C4-2B (cell line): ENCODE measurements around the gene MTFR1L.

Experiments used
- H3K27ac ChIP-seq: fragments of 450-650 bp; 2 replicates; pipeline ENCODE4 v1.5.1; 2017
- ZFX ChIP-seq: fragments of 450-650 bp; IDR thresholded peaks from 2 replicates; pipeline ENCODE4 v1.6.1; 2017
- TF ChIP-seq, protein P1 (sequence below): fragments of 450-650 bp; conservative IDR thresholded peaks from 2 replicates; pipeline ENCODE4 v1.5.1; 2017; ENCODE audit warnings: mild to moderate bottlenecking

The MTFR1L gene

DNA sequence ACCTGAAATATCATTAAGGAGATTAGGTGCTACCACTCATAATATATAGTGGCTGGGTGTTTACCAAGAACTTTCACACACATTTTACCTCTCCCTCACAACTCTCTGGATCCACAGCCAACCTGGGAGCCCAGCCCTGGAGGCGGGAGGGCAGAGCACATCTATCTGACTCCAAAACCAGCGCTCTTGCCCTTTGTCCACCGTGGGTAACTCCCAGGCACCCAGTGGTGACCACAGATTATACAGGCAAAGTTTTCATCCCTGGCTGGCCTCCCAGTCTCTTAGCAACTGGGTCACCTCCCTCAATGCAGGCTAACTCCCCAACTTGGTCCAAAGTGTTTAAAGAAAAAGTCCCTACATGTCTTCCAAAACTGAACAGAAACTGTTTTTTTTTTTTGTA, 53.4 kb downstream of the MTFR1L start:
- TF ChIP-seq, protein P1, sequence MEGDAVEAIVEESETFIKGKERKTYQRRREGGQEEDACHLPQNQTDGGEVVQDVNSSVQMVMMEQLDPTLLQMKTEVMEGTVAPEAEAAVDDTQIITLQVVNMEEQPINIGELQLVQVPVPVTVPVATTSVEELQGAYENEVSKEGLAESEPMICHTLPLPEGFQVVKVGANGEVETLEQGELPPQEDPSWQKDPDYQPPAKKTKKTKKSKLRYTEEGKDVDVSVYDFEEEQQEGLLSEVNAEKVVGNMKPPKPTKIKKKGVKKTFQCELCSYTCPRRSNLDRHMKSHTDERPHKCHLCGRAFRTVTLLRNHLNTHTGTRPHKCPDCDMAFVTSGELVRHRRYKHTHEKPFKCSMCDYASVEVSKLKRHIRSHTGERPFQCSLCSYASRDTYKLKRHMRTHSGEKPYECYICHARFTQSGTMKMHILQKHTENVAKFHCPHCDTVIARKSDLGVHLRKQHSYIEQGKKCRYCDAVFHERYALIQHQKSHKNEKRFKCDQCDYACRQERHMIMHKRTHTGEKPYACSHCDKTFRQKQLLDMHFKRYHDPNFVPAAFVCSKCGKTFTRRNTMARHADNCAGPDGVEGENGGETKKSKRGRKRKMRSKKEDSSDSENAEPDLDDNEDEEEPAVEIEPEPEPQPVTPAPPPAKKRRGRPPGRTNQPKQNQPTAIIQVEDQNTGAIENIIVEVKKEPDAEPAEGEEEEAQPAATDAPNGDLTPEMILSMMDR, result no peak
- no peak for TF ChIP-seq ZFX
- H3K27ac ChIP-seq, result peak overlapping the region; percentile 72; the same call in 1 of the 2 replicates

DNA sequence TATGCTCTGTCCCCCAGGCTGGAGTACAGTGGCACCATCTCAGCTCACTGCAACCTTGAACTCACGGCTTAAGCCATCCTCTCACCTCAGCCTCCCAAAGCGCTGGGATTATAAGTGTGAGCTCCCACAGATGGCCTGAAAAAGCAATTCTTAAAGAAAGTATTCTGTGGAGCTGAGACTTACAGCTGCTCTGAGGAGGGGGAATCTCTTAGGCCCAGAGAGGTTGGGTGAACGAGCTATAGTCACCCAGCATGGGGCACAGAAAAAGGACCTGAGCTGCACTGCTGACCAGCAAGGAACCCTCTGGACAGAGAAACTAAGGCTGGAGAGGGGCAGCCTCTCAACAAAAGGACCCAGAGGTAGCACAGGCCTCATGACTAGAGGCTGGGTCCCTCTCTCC, 54.5 kb downstream of the MTFR1L start:
- no peak for TF ChIP-seq ZFX
- TF ChIP-seq, protein P1, result no peak
- H3K27ac ChIP-seq, result no peak overlapping the region; the same call in 1 of the 2 replicates

DNA sequence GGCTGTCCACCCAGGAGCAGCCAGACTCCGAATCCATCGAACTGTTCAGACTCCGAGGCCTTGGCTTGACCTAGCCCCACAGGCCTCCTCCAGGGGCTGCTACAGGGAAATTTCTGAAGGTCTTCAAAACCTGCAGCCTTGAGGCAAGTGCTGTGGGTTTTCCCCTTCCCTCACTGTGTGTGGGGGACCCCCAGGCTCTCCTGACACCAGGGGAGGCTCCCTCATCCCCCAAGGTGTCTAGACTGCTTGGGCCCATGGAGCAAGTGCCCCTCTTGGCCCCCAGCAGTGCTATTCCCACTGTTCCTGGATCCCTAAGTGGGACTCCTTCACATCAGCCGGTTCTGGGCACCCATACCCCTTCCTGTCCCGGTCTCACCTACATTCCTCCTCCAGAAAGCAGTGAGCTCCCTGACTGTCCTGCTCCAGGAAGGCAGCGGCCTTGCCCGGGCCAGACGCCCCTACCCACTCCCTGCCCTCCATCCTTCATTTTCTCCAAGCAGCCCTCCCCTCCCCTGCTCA, 54.9 kb downstream of the MTFR1L start:
- no peak for TF ChIP-seq ZFX
- TF ChIP-seq, protein P1, result no peak
- H3K27ac ChIP-seq, result peak overlapping the region; percentile 46

DNA sequence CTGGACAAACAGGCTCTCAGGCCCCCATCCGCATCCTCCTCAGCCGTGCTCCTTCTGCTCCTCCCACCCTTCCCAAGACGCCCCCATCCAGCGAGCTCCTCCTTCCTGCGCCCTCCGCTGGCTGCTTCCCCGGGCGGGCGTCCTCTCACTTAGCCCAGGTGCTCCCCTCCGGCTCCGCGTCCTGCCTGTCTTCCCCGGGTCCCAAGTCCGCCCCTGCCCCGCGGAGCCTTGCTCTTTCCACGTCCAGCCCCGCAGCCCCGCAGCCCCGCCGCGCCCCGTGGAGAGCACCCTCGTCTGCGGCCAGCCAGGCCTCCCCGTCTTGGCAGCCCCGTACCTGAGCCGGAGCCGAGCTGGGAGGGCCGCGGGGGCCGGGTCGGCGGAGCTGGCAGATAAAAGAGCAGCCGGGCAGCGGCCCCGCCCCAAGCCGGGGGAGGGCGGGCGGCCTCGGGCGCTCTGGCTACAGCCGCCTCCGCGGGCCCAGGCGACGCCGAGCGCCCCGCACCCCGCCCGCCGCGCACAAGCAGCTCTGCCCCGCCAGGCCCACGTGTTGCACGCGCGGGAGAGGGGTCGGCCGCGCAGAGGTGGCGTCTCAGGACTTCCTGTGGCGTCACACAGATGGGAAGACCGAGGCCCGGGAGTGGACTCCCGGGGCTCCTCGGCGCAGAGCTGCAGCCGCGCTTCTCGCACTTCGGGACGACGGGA, 55.6 kb downstream of the MTFR1L start, which contains the start of gene PAQR7:
TSS of gene PAQR7 (minus strand) at position 555 of the 702 bp plus-strand sequence. CDS start 11,869 bp downstream, outside the sequence.
- peak within 1 kb of the TSS; percentile 46 for H3K27ac ChIP-seq
- TF ChIP-seq, protein P1, result no peak
- no peak for TF ChIP-seq ZFX

DNA sequence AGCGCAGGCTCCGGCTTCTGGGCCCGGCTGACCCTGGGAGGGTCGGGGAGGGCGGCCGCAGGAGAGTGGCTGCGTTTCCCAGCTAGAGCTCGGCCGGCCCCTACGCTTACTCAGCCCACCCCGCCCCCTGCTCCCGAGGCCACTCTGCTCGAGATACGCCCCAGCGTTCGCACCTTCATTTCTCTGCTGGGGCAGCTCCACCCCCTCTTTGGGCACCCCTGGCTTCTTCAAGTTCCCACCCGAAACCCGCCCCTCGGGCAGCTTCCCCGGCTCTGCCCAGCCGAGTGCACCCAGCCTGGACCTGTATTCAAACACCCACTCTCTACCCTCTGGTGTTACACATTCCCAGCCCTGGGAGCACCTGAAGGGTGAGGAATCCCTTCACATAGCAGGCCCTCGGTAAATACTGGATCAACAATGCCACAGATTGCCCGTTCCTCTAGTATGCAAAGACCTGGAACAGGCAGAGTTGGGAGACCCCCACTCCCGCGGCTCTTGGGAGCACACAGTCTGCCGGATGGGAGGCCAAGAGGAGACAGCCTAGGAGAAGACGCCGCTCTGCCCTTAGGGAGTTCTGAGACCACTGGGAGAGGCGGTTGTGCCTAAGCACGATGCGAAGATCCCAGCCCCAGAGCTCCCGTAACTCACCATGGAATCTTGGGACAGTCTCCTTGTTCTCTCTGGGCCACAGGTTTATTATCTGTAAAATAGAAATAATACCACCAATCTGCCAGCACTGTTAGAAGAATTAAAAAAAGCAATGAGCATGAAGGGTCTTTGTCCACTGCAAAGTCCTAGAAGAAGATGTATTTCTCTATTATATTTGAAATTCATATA, 56.3 kb downstream of the MTFR1L start:
- TF ChIP-seq, protein P1, result no peak
- TF ChIP-seq ZFX, result no peak
- H3K27ac ChIP-seq, result no peak overlapping the region; the same call in 1 of the 2 replicates

DNA sequence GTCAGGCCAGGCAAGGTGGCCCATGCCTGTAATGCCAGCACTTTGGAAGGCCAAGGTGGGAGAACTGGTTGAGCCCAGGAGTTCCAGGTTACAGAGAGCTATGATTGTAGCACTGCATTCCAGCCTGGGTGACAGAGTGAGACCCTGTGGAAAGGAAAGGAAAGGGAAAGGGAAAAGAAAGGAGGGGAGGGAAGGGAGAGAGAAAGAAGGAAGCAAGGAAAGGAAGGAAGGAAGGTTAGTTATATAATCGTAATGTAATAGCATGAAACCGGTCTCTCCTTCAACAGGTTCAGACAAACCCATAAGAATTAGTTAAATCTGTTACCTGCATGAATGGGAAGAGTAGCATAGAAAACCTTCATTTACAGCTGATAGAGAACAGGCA, 56.9 kb downstream of the MTFR1L start:
- H3K27ac ChIP-seq, result no peak overlapping the region
- no peak for TF ChIP-seq ZFX
- TF ChIP-seq, protein P1, result no peak

DNA sequence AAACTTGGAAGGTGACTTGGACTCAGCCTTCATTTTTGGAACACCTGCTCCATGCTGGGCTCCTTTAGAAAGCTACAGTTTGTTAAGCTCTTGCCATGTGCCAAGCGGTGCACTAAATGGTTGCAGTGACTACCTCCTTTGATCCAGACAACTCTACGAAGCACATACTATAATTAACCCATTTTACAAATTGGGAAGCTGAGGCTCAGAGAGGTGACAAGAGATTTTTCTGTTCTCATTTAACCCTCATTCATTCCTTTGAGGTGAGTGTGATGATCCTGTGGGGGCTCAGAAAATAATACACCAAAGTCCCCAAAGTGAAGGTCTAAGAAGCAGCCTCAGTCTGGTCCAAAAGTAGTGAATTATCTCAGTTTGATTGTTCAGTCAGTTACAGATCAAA, 57.4 kb downstream of the MTFR1L start:
- no peak for TF ChIP-seq ZFX
- TF ChIP-seq, protein P1, result no peak
- no peak overlapping the region for H3K27ac ChIP-seq
